ENCODE measurements around the gene TIAM2.

DNA sequence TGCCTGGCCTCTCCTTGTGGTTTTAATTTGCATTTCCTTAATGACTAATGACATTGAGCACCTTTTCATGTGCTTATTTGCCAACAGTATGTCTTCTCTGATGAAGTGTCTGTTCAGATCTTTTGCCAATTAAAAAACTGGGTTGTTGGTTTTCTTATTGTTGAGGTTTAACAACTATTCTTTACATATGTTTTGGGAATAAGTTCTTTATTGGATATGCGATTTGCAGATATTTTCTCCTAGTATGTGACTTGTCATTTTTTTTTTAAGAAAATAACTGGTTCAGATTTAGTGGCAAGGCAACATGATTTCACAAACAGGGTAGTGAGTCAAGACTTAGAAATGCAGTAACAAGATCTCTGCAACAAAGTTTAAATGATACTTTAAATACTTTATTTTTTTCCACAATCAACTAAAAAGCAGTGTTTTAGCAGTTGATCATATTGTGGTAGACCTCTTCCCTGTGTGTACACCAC, 67.8 kb downstream of the TIAM2 start:
- TF ChIP-seq CTCF (IDR thresholded peaks at IDR 0.05) = no peak
- TF ChIP-seq POLR2A (IDR thresholded peaks at IDR 0.05) = no peak

All from tibial nerve (tissue), 3 donors.